Pons (tissue), 1 donor: Measurements from ENCODE around the gene TEX13A.

Experiments
- DNase-seq: peaks from one replicate; pipeline ENCODE4 v3.0.0-alpha.2; 2016; ENCODE audit warnings: low spot score

The TEX13A gene

DNA sequence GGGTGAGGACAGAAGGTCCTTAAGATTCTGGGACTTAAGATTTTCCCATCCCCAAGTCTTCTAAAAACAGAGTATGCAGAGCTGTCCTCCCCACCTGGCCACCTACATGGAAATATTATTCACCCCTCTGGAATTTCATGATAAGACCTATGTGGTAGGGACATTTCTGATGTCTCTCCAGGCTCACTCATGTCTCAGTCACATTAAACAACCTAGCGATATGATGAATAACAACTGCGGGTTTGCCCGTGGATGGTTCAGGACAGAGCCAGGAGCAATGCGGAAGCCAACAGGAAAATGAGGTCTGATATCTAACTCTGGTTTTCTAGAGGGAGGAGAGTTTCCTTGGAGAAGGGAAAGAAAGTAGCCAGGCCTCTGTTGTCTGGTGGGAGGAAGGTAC, 47.4 kb downstream of the TEX13A start:
- no peak for DNase-seq
